KMS-11 (cell line): ENCODE results near the gene HMGN1.
"Not testable (repeated sequence)": the region's sequence is repeated elsewhere in the genome, so short reads cannot be mapped to it uniquely, and the experiment has no call there.

Experiments used
- H2AFZ ChIP-seq: fragments of 200-600 bp; sonication (generic); 2 replicates; pipeline ENCODE4 v1.6.1; 2016; ENCODE audit warnings: antibody characterized with exemption, mixed run types, low read depth
- H3K27ac ChIP-seq: fragments of 200-600 bp; sonication (generic); 2 replicates; pipeline ENCODE4 v1.6.1; 2016; ENCODE audit warnings: mild to moderate bottlenecking, mixed run types
- H3K27me3 ChIP-seq: fragments of 200-600 bp; sonication (generic); 2 replicates; pipeline ENCODE4 v1.6.1; 2017; ENCODE audit warnings: mild to moderate bottlenecking, low read depth, mixed run types, moderate library complexity; ENCODE audit not compliant: insufficient read depth
- H3K36me3 ChIP-seq: fragments of 200-600 bp; sonication (generic); 2 replicates; pipeline ENCODE4 v1.6.1; 2017; ENCODE audit warnings: mild to moderate bottlenecking, mixed run types; ENCODE audit not compliant: insufficient read depth
- H3K4me1 ChIP-seq: fragments of 200-600 bp; sonication (generic); 2 replicates; pipeline ENCODE4 v1.6.1; 2016; ENCODE audit warnings: mild to moderate bottlenecking, low read depth, mixed run types; ENCODE audit not compliant: poor library complexity, severe bottlenecking
- H3K4me2 ChIP-seq: fragments of 200-600 bp; sonication (generic); 2 replicates; pipeline ENCODE4 v1.7.0; 2016; ENCODE audit warnings: mild to moderate bottlenecking, mixed run types
- H3K4me3 ChIP-seq: fragments of 200-600 bp; sonication (generic); IDR thresholded peaks from 2 replicates; pipeline ENCODE4 v1.6.1; 2017; ENCODE audit warnings: low read depth, low read length, mixed read lengths; ENCODE audit not compliant: insufficient read depth
- H3K79me2 ChIP-seq: fragments of 200-600 bp; sonication (generic); 2 replicates; pipeline ENCODE4 v1.6.1; 2016; ENCODE audit warnings: low read depth, mixed run types; ENCODE audit not compliant: insufficient read depth
- H3K9ac ChIP-seq: fragments of 200-600 bp; sonication (generic); 2 replicates; pipeline ENCODE4 v1.6.1; 2016; ENCODE audit warnings: mild to moderate bottlenecking, mixed run types
- H4K20me1 ChIP-seq: fragments of 200-600 bp; sonication (generic); 2 replicates; pipeline ENCODE4 v1.6.1; 2016; ENCODE audit warnings: mild to moderate bottlenecking, mixed run types; ENCODE audit not compliant: insufficient read depth
- CTCF ChIP-seq: fragments of 200-600 bp; sonication (generic); conservative IDR thresholded peaks from 2 replicates; pipeline ENCODE4 v1.6.1; 2017; ENCODE audit warnings: low read depth, mild to moderate bottlenecking, antibody characterized with exemption, low read length, moderate library complexity, mixed read lengths

HMGN1 gene

GRCh38 chr21:39386194-39386593 is 37.3 kb upstream of the HMGN1 start:
- Histone ChIP-seq H4K20me1 (no peaks in the 10 kb centered on the region), H2AFZ (no peak overlapping the region), H3K4me2 (no peak overlapping the region), H3K79me2 (peaks cover 13% of the 10 kb centered on the region; the same call in 1 of the 2 replicates), H3K4me1 (peaks cover 5% of the 10 kb centered on the region), H3K36me3 (no peaks in the 10 kb centered on the region), H3K27me3 (no peaks in the 10 kb centered on the region), H3K9ac (no peak overlapping the region), H3K4me3 (no peak overlapping the region), H3K27ac (no peak overlapping the region)
- no peak for TF ChIP-seq CTCF

GRCh38 chr21:39385299-39386145 is 36.6 kb upstream of the HMGN1 start:
- Histone ChIP-seq H3K27me3 (no peaks in the 10 kb centered on the region), H3K9ac (no peak overlapping the region), H3K79me2 (peaks cover 17% of the 10 kb centered on the region; the same call in 1 of the 2 replicates), H3K4me1 (peaks cover 8% of the 10 kb centered on the region), H3K27ac (no peak overlapping the region), H3K36me3 (no peaks in the 10 kb centered on the region), H3K4me3 (no peak overlapping the region), H3K4me2 (no peak overlapping the region), H4K20me1 (no peaks in the 10 kb centered on the region), H2AFZ (no peak overlapping the region)
- no peak for TF ChIP-seq CTCF

GRCh38 chr21:39384674-39385298 is 35.9 kb upstream of the HMGN1 start:
- Histone ChIP-seq H3K27me3 (no peaks in the 10 kb centered on the region), H3K4me3 (no peak overlapping the region), H2AFZ (no peak overlapping the region), H3K9ac (no peak overlapping the region), H3K4me2 (no peak overlapping the region), H3K4me1 (peaks cover 10% of the 10 kb centered on the region), H3K36me3 (no peaks in the 10 kb centered on the region), H3K27ac (no peak overlapping the region), H3K79me2 (peaks cover 17% of the 10 kb centered on the region; the same call in 1 of the 2 replicates), H4K20me1 (no peaks in the 10 kb centered on the region)
- TF ChIP-seq CTCF: no peak

GRCh38 chr21:39382096-39382495 is 33.2 kb upstream of the HMGN1 start:
- not testable (repeated sequence) for H3K4me2 ChIP-seq, H3K27me3 ChIP-seq, H2AFZ ChIP-seq, H3K27ac ChIP-seq, H3K4me3 ChIP-seq, H3K9ac ChIP-seq, H3K36me3 ChIP-seq, H4K20me1 ChIP-seq
- Histone ChIP-seq H3K4me1 (peaks cover 14% of the 10 kb centered on the region), H3K79me2 (peaks cover 13% of the 10 kb centered on the region; the same call in 1 of the 2 replicates)

- H3K4me1 ChIP-seq: peaks cover 14% of the 10 kb centered on the region
- H3K27me3 ChIP-seq: no peaks in the 10 kb centered on the region
- no peaks in the 10 kb centered on the region for H3K36me3 ChIP-seq
- 0 out of 2 replicates have a peak overlapping the region, but pooled peaks have one; percentile 95 for H2AFZ ChIP-seq
- H4K20me1 ChIP-seq: no peaks in the 10 kb centered on the region
- H3K9ac ChIP-seq: peak overlapping the region; percentile 74; the same call in 1 of the 2 replicates
- no peak for TF ChIP-seq CTCF
- H3K27ac ChIP-seq: no peak overlapping the region
- H3K4me2 ChIP-seq: peak overlapping the region; percentile 84
- H3K4me3 ChIP-seq: no peak overlapping the region
- peaks cover 13% of the 10 kb centered on the region; the same call in 1 of the 2 replicates for H3K79me2 ChIP-seq
Observed at GRCh38 chr21:39381009-39381408, 32.1 kb upstream of the HMGN1 start.
